Psoas muscle (tissue), 8 donors: ENCODE measurements around the gene VIM. TPM values are rescaled to one million over a fixed set of nuclear protein-coding genes. Genes with fewer than 3 reads are reported as not detected.

ENCODE experiments used
- ATAC-seq, 4 donors: fragments of 200-7000 bp; cut with Tn5 transposase; one replicate each; pipeline ENCODE4 v1.9.1; 2020; ENCODE audit warnings: moderate library complexity in 3 of 4, mild to moderate bottlenecking in 2 of 4
- DNase-seq, 2 donors: peaks; one replicate each; pipeline ENCODE4 v3.0.0-alpha.2; 2020
- H3K27ac ChIP-seq: fragments of 200-600 bp; one replicate; pipeline ENCODE4 v1.8.0; 2022
- H3K27me3 ChIP-seq, 3 donors: fragments of 200-600 bp in 1 of 3; one replicate each; pipeline versions ENCODE4 v1.6.1 to v1.8.0; 2013 to 2022; ENCODE audit warnings: low read length in 2 of 3, mild to moderate bottlenecking in 2 of 3, moderate library complexity in 1 of 3; ENCODE audit not compliant: insufficient read depth in 3 of 3
- H3K36me3 ChIP-seq, 2 donors: fragments of 200-600 bp in 1 of 2; one replicate each; pipeline versions ENCODE4 v1.6.1 to v1.8.0; 2013 to 2022; ENCODE audit warnings: low read depth in 1 of 2, mild to moderate bottlenecking in 1 of 2, moderate library complexity in 1 of 2; ENCODE audit not compliant: insufficient read depth in 1 of 2
- H3K4me1 ChIP-seq: fragments of 200-600 bp; one replicate; pipeline ENCODE4 v1.8.0; 2022
- H3K4me3 ChIP-seq: fragments of 200-600 bp; one replicate; pipeline ENCODE4 v1.8.0; 2022; ENCODE audit warnings: mild to moderate bottlenecking
- H3K9me3 ChIP-seq: fragments of 200-600 bp; one replicate; pipeline ENCODE4 v1.8.0; 2022
- WGBS, 3 donors: extraction: QIAGEN DNeasy Blood & Tissue Kit; methylation state at CpG; one replicate each; pipeline versions ENCODE4 v1.1.6 to v1.1.7; 2013; 5-methylcytosine and 5-hydroxymethylcytosine counted together
- intact Hi-C, 2 donors: fragments of 100-400 bp; cut with DNase I; formaldehyde crosslinking; loops; one replicate each; pipeline versions ENCODE4 v1.11.0 to v1.14.2; 2022
- polyA plus RNA-seq, 3 donors: library from polyadenylated mRNA; stranded (reverse); fragments of 200-250 nt; gene quantifications; one replicate each; pipeline ENCODE4 v1.2.3, GENCODE V29; 2013
- total RNA-seq, 4 donors: library from RNA; stranded (reverse); fragmentation: NEBNext Ultra II Directional in 2 of 4; extraction: Animal tissue kit (Norgen Biotek cat#: 25700) in 2 of 4; gene quantifications; one replicate each; pipeline versions ENCODE4 v1.2.1 to v1.2.4, GENCODE V29; 2021 to 2023
- TF ChIP-seq, protein P1 (sequence below): fragments of 200-600 bp; IDR thresholded peaks from one replicate; pipeline ENCODE4 v1.8.0; 2022; ENCODE audit warnings: antibody characterized with exemption
- donor health status: healthy with polysubstance abuse.
- donor health status: DM: no; HTN: no; CAD: no; lungs with moderate emphysema.
- donor health status: Bipolar disorder and iron deficiency.
- donor health status: healthy.
- donor health status: DM: yes; HTN: yes; CAD: no.
- donor health status: DM: no; HTN: no; CAD: no.
- donor health status: DM: no; HTN: no; CAD: no.
- donor health status: DM: yes; HTN: yes; CAD: no.

The VIM gene
- total and polyA plus RNA-seq, 7 donors, result 126 to 443 (median 197) TPM

- Histone ChIP-seq H3K36me3 (no peaks in the 10 kb centered on the region), H3K27me3 (no peaks in the 10 kb centered on the region), H3K4me1 (peaks cover 9% of the 10 kb centered on the region), H3K4me3 (no peak overlapping the region), H3K27ac (no peak overlapping the region), H3K9me3 (no peaks in the 10 kb centered on the region)
- 78 to 89% (median 79%) methylated on average over 5 of the region's 5 CpGs for WGBS, 3 donors
- TF ChIP-seq, protein P1, sequence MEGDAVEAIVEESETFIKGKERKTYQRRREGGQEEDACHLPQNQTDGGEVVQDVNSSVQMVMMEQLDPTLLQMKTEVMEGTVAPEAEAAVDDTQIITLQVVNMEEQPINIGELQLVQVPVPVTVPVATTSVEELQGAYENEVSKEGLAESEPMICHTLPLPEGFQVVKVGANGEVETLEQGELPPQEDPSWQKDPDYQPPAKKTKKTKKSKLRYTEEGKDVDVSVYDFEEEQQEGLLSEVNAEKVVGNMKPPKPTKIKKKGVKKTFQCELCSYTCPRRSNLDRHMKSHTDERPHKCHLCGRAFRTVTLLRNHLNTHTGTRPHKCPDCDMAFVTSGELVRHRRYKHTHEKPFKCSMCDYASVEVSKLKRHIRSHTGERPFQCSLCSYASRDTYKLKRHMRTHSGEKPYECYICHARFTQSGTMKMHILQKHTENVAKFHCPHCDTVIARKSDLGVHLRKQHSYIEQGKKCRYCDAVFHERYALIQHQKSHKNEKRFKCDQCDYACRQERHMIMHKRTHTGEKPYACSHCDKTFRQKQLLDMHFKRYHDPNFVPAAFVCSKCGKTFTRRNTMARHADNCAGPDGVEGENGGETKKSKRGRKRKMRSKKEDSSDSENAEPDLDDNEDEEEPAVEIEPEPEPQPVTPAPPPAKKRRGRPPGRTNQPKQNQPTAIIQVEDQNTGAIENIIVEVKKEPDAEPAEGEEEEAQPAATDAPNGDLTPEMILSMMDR, result no peak
- intact Hi-C loops, result no loop called here
- DNase-seq (no peak), ATAC-seq (no peak)
Observed at GRCh38 chr10:17195083-17195482, 33.0 kb upstream of the VIM start.

GRCh38 chr10:17196045-17196444, 32.0 kb upstream of the VIM start:
- WGBS, 3 donors, result 35 to 63% (median 51%) methylated on average over 2 of the region's 2 CpGs
- ATAC-seq, result no peak
- no peak overlapping the region for H3K27ac ChIP-seq

GRCh38 chr10:17196573-17196972, 31.5 kb upstream of the VIM start:
- Histone ChIP-seq H3K36me3 (no peaks in the 10 kb centered on the region), H3K4me1 (peaks cover 12% of the 10 kb centered on the region), H3K27ac (no peak overlapping the region), H3K27me3 (no peaks in the 10 kb centered on the region), H3K4me3 (no peak overlapping the region), H3K9me3 (no peaks in the 10 kb centered on the region)
- intact Hi-C loops, result no loop called here
- ATAC-seq (no peak), DNase-seq (no peak)
- 65 to 81% (median 72%) methylated on average over 3 of the region's 3 CpGs for WGBS, 3 donors
- TF ChIP-seq, protein P1, result no peak

More at GRCh38 chr10:17196045-17196444, 32.0 kb upstream of the VIM start:
- no peaks in the 10 kb centered on the region for H3K36me3 ChIP-seq
- intact Hi-C loops, result no loop called here
- DNase-seq, result no peak
- TF ChIP-seq, protein P1, result no peak
- H3K27me3 ChIP-seq, result no peaks in the 10 kb centered on the region
- H3K4me3 ChIP-seq, result no peak overlapping the region
- H3K4me1 ChIP-seq, result peaks cover 12% of the 10 kb centered on the region
- no peaks in the 10 kb centered on the region for H3K9me3 ChIP-seq

DNA sequence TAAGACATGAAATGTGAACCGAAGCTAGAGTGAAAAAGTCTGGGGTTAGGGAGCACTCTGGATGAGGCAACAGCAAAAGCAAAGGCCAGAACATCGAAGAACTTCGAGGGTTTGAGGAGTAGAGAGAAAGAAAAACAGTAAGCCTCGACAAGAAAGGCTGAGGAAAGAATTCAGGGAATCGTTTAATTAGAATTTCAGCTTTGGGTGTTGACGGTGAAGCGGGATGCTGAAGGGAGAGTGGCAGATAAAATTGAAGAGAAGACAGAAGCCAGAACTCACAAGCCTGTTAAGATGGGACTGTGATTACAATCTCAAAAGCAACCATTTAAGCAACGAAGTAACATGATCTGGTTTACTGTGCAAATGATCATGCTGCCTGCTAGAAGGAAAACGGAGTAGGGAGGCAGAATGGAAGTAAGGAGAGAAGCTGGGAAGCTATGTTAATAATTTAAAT, 28.7 kb upstream of the VIM start:
- Histone ChIP-seq H3K4me3 (peak overlapping the region; percentile 94), H3K9me3 (no peaks in the 10 kb centered on the region), H3K36me3 (no peaks in the 10 kb centered on the region), H3K4me1 (peaks cover 12% of the 10 kb centered on the region), H3K27me3 (no peaks in the 10 kb centered on the region), H3K27ac (peak overlapping the region; percentile 92)
- 11 to 16% (median 12%) methylated on average over 9 of the region's 9 CpGs for WGBS, 3 donors
- intact Hi-C loops, result no loop called here
- peak in 1 of 4 donors; percentile 27 for ATAC-seq
- TF ChIP-seq, protein P1, result no peak
- no peak for DNase-seq
